Measurements from ENCODE around the gene ZNF772.

DNA sequence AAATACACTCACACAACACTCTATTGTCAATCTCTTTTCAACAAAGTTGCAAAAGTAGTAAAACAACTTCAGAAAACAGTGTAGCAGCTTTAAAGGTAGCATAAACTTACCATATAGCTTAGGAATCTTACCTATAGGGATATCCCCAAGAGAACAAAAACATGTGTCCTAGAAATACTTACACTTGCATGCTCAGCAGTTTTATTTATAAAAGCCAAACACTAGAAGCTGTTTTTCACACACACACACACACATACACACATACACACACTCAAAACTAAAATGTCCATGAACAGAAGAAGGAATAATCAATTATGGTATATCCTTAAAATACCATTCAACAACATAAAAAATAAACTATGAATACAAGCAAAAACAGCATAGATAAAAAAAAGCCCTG, 34.1 kb upstream of the ZNF772 start:
- TF ChIP-seq POLR2AphosphoS5 (IDR thresholded peaks at IDR 0.05; ENCODE audit: borderline replicate concordance, low read depth, low read length), result no peak
- TF ChIP-seq EZH2 (IDR thresholded peaks at IDR 0.05), result no peak
- TF ChIP-seq FOXP2 (optimal IDR thresholded peaks at IDR 0.05; ENCODE audit: control extremely low read depth, extremely low read length, insufficient read depth), result no peak
